Mononuclear cell (primary cell): Measurements from ENCODE around the gene NAT10. TPM values are rescaled to one million over a fixed set of nuclear protein-coding genes. Genes with fewer than 3 reads are reported as not detected.

ENCODE experiments used
- H3K27me3 ChIP-seq: 2 replicates; pipeline ENCODE4 v1.6.0; 2011; ENCODE audit warnings: low read length, control low read depth; ENCODE audit not compliant: insufficient read depth
- H3K4me1 ChIP-seq: 2 replicates; pipeline ENCODE4 v1.5.1; 2011; ENCODE audit warnings: mild to moderate bottlenecking, low read length, control low read depth; ENCODE audit not compliant: insufficient read depth
- H3K4me3 ChIP-seq: 2 replicates; pipeline ENCODE4 v1.5.1; 2011; ENCODE audit warnings: mild to moderate bottlenecking, low read length, moderate library complexity
- H3K9me3 ChIP-seq: 2 replicates; pipeline ENCODE4 v1.5.1; 2011; ENCODE audit warnings: low read depth, mild to moderate bottlenecking, control low read depth, low read length
- total RNA-seq: library from RNA; depleted of rRNA; stranded (reverse); fragments of >200 nt; gene quantifications from one replicate; pipeline ENCODE4 v1.2.3, GENCODE V29; 2012

The NAT10 gene
- total RNA-seq, 1 donor: 21.2 TPM

DNA sequence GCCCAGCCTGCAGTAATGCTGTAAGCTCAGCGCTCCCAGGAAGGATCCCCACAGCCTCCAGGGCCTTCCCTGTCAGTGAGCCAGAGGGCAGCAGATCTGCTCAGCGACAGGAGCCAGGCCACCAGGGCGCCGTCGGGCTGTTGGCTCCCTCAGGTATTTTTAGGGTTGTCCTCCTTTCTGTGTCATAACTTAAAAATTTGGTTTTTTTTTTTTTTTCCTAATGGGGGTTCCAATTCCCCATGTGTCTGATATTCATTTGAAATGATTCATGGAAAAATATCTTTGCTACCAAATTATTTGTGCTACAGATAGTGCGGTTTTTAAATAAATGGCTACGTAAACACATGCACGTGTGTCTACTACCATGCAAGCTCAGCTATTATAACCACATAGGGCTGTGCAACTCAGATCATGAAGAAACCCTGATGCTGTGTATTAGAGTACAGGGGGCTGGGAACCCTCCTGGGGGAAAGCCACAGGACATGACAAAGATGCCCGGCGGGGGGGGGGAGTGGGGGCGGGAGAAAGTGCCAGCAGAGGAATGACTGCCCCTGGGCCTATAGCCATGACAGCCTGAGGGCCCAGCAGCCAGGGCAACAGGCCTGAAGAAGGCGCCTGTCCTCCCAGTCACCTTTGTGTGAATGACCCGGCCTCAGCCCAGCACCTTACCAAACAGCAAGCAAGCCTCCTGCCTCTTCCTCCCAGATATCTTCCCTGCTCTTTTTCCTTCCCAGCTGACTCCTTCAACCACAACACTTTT is 89.3 kb downstream of the NAT10 start:
- H3K4me3 ChIP-seq: no peak overlapping the region
- no peaks in the 10 kb centered on the region for H3K9me3 ChIP-seq
- H3K27me3 ChIP-seq: no peaks in the 10 kb centered on the region
- no peaks in the 10 kb centered on the region for H3K4me1 ChIP-seq

Other genes with a start within 250 kb of the NAT10 start
- 28.4 TPM for gene LMO2, start 213.6 kb upstream of the NAT10 start, total RNA-seq
- 140 TPM for gene CAPRIN1, start 53.9 kb upstream of the NAT10 start, total RNA-seq